HL-60/S4 treated with phorbol 12-myristate 13-acetate at 8.2 ng/mL for 4 days and 3 days (cell line): ENCODE results near the gene FLNB.

ENCODE experiments used
- in situ Hi-C: fragments of 300-500 bp; cut with MboI; formaldehyde crosslinking; loops from 2 replicates; pipeline ENCODE4 v1.15.0; 2022; ENCODE audit warnings: low sequenced_read_pairs

FLNB gene

DNA sequence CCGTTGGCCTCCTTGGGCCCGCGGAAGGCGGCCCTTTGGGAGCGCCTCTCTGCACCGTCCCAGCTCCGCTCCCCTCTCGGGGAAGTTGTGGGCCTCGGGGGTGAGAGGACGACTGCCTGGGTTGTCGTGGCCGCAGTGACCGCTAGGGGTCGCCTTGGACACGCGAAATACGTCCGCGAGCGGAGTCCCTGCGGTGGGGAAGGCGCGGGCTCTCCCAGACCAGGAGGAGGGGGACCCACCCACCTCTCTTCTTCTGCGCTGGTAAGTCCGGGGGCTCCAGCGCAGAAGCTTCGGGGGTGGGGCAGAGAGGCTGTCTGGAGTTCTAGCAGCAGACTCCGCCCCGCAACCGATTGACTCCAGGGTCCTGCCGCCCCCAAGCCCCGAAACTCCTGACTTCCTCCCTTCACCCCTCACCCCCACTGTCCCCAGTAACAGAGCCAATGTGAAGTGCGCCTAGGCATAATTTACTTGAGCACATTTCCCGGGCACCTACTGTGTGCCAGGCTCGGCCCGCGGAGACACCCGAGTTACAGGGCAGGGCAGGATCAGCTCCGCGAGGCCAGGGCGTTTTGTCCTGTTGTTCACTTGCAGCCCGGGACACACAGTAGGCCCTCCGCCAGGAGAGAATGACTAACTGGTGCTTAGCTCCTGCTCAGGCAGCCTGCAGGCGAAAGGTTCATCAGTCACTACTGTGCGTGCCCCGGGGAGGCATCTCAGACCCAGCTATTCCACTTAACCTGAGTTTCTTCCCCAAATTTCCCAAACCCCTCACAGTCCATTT, 169.7 kb downstream of the FLNB start:
- in situ Hi-C loops, result no loop called here

GRCh38 chr3:58178528-58179234, 170.5 kb downstream of the FLNB start:
- in situ Hi-C loops, result no loop called here

DNA sequence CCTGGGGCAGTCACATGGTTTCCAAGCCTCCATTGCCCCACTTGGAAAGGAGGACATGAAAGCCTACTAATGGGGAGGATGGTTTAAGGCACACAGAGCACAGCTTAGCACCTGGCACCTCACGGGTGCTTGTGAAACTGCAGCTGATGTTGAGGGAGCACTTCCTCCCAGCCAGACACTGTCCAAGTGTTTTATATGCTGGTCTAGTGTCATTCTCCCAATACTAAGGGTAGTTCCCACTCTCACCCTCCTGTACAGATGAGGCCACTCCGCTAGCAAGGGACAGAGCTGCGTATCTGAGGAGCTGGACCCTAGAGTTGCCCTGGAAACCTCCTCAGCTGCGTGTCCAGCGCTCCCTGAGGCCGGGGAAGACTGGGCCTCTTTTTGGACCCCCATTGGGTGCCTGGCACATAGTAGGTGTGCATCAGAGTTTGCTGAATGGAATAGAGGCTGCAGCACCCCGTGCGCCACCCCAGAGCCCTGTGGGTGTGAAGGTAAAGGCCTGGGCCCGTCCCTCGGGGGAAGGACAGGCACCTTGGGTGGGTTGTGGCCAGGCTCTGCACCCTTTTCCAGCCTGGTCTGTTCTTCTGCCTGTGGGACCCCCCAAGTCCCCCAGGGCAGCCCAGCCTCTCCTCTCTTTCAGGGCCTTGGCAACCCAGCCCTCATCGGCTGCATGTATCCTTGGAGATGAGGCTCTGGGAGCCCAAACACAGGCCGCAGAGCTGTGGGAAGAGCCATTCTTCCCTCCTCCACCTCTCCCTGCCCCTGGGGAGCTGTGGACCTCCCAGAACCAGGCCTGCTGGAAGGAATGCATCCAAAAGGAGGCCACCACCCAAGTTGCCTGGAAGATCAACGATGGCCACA, 171.2 kb downstream of the FLNB start:
- in situ Hi-C loops, result loop anchor here (10.0 kb wide), 1 partner anchor 125 kb away; the partner anchor contains the start of genes HTD2 and RPP14

DNA sequence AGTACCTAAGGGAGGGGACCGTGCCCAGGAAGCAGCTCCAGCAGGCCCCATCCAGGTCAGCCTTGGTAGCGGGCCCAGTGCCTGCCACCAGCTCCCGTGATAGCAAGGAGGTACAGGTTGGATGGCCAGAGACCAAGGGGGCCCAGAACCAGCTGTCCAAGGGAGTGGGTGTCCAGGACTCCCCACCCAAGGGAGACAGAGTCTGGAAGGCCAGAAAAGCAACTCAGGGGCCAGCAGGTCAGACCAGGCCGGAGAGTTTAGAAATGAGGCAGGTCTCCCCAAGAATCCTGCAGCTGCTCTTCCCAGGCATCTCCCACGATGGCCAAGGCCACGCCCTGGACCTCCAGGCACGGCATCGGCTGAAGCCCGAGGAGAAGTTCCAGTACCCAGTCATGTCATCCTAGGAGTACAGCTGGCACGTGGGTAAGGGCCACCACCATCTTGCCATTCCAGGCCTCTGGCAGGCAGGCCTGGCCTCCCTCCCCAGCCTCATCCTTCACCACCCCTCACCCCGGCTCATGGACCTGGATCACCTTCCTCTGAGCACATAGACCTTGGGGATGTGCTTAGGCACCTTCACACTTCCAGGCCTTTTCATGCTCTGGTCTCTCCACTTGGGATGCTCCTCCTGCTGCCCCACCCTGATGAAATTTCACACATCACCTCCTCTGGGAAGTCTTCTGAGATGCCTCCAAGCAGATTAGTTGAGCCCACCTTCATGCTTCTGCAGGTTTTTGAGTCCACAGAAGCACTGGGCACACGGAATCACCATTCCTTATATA, 172.1 kb downstream of the FLNB start:
- in situ Hi-C loops, result loop anchor here (10.0 kb wide), 1 partner anchor 125 kb away; the partner anchor contains the start of genes HTD2 and RPP14

DNA sequence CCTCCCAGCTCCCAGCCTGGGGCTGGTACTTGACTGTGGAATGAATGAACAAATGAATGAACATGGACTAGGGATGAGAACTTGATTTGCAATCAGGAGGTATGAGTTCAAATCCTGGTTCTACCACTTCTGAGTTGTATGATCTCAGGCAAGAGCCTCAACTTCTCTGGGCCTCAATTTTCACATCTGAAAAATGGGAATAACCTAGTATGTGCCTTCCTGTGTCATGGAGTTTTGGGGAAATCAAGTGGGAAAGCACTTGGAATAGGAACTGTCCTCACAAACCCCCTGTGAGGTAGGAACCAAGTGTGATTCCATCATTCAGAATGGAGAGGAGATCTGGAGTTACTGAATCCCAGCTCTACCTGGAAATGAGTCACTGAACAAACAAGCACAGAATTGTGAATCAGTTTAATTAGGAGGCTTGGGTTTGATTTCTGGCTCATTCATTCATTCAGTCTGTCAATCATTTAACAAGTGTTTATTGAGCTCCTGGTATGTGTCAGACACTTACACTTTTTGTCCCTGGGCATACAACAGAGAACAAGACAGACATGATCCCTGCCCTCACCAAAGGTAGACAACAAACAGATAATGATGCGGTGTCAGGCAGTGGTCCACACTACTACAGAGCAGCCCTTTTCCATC, 172.8 kb downstream of the FLNB start:
- in situ Hi-C loops, result loop anchor here (10.0 kb wide), 1 partner anchor 124 kb away; the partner anchor contains the start of genes HTD2 and RPP14

GRCh38 chr3:58183221-58183620, 175.0 kb downstream of the FLNB start:
- in situ Hi-C loops, result loop anchor here (10.0 kb wide), 1 partner anchor 122 kb away; the partner anchor contains the start of genes HTD2 and RPP14

- in situ Hi-C loops, result loop anchor here (10.0 kb wide), 1 partner anchor 121 kb away; the partner anchor contains the start of genes HTD2 and RPP14
Measured at GRCh38 chr3:58183891-58184290, 175.7 kb downstream of the FLNB start.

GRCh38 chr3:58184309-58184981, 176.2 kb downstream of the FLNB start:
- in situ Hi-C loops, result loop anchor here (10.0 kb wide), 1 partner anchor 120 kb away; the partner anchor contains the start of genes HTD2 and RPP14

DNA sequence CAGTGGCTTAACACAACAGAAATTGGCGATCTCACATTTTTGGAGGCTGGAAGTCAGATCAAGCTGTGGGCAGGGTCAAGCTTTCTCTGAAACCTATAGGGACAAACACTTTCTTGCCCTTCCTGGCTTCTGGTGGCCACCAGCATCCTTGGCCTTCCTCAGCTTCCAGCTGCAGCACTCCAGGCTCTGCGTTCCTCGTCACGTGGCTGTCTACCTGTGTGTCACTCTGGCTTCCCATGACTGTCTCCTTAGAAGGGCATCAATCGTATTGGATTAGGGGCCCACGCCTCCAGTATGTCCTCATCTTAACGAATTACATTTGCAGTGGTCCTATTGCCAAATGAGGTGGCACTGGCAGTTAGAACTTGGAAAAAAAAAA, 176.7 kb downstream of the FLNB start:
- in situ Hi-C loops, result loop anchor here (10.0 kb wide), 1 partner anchor 120 kb away; the partner anchor contains the start of genes HTD2 and RPP14

DNA sequence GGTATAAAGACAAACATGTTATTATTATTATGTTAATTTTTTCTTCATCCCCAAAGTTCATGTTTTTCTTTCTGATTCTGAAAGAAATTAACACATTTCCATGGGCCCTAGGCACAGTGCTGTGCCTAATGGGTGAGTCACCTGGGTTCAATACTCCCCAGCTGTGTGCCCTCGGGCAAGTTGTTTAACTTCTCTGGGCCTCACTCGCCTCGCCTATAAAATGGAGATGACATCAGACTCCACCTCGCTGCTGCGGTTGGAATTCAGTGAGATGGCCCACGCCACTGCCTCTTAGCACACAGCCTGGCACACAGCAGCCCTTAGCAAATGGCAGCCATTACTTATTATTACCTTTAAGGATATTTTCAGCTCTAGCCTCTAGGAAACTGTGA, 179.9 kb downstream of the FLNB start:
- in situ Hi-C loops, result loop anchor here (10.0 kb wide), 1 partner anchor 117 kb away; the partner anchor contains the start of genes HTD2 and RPP14

DNA sequence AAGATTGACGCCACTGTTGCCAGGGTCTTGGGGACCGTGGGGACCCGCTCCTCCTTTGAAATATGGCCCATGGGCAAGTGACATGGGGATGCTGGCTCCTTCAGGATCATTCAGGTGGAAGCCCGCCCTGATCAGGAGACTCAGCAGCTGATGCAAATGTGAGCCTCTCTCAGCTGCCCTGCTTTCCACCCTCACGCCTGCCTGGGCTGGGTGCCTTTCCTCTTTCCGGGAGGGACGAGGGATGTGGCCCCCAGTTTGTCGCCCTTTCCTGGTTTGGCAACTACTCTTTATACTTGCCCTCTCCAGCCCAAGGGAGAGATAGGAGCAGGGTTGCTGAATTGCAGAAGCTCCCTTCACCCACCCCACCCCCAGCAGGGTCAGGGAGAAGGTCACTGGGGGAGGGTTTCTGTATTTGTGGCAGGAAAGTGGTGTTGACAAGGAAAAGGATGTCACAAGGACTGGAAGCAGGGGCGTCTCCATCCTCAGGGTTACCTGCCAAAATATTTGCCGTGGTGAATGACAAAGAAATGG, 180.8 kb downstream of the FLNB start:
- in situ Hi-C loops, result loop anchor here (10.0 kb wide), 1 partner anchor 116 kb away; the partner anchor contains the start of genes HTD2 and RPP14

GRCh38 chr3:58189691-58190090, 181.5 kb downstream of the FLNB start:
- in situ Hi-C loops, result loop anchor here (10.0 kb wide), 1 partner anchor 115 kb away; the partner anchor contains the start of genes HTD2 and RPP14

DNA sequence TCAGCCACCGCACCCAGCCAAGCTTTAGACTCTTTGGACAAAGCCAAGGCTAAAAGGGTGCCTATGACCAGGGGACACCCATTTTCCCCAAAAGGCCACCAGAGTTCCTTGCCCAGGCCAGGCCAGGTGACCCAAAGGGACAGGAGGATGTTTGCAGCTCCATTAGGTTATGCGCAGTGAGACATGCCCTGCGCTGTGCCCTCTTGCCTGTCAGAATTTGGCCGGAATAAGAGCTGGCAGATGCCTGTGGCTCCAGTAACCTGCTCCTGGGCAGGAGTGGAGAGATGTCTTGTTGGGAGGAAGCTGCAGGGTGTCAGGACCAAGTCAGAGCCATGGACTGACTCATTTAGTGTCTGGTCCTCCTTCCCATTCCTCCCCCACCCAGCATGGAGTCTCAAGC, 182.1 kb downstream of the FLNB start:
- in situ Hi-C loops, result no loop called here

DNA sequence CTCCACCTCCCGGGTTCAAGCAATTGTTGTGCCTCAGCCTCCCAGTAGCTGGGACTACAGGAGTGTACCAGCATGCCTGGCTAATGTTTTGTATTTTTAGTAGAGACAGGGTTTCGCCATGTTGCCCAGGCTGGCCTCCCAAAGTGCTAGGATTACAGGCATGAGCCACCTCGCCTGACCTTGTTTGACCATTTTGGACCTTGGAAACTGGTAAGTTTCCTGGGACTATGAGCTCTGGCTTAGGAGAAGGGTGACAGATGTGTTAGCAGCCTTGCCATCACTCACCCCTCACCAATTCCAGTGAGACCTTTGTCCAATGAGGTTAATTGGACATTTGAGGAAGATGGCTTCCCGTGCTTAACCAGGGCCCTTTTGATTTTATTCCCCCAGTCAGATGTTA, 182.7 kb downstream of the FLNB start:
- in situ Hi-C loops, result no loop called here

DNA sequence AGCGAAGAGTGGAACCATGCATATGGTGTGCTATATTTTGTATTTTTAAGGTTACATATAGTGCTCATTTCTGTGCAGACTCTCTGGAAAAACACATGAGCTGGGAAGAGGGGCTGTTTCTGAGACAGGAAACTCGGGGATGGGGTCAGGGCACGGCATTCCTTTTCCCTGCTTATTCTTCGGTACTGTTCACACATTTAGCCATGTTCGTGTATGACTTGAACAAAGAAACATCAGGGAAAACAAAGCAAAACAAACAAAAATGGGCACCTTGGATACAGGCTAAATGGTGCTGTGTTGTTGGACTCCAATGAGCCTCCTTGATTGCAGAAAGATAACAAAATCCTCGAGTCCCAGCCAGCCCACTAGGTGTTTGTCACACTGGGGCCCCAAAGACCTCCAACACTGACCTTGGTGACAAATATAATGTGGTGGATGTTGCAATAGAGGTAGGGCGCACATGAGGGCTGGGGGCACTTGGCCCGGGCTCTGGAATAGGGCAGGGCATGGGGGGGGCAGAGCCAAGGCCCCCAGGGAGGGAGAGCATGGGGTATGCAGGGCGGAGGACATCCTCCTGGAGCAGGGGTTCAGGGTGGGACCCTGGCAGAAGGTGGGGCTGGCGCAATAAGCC, 183.3 kb downstream of the FLNB start:
- in situ Hi-C loops, result no loop called here

GRCh38 chr3:58192069-58192468, 183.8 kb downstream of the FLNB start:
- in situ Hi-C loops, result no loop called here

DNA sequence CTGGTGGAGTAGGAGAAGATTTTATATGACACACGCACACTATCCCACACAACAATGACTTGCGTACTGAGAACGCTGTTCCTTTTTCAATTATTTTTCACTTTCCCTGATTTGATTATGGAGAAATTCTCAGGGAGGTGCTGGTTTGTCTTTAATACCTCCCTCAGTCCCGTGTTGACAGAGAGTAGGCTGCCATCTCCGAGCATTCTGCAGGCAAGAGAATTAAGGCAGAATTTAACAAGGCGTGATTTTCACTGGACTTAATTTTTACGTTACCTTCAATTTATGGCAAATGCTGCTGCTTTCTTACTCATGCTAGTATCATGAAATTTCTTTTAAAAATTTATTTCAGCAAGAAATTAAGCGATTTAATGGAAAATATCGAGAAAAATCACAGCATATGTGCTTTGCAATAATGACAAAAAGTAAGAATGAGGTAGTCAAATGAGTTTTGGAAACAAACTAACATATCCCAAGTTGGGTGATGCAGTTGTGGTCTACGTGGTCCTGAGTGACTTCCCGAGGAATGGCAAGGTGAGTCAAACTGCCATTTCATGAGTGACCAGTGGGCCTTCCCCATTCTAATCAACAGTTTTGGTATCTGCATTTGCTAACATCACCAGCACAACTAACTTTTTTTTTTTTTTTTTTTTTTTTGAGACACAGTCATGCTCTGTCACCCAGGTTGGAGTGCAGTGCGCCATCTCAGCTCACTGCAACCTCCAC, 185.6 kb downstream of the FLNB start:
- in situ Hi-C loops, result no loop called here
